Central memory CD8-positive, alpha-beta T cell (primary cell): Measurements from ENCODE around the gene BBS5.
A peak's percentile ranks its signal among the peaks of the same experiment; 100 is the strongest.
"Not testable (repeated sequence)": the region's sequence is repeated elsewhere in the genome, so short reads cannot be mapped to it uniquely, and the experiment has no call there.

Source experiments
- ATAC-seq: fragments of 150-1000 bp; cut with Tn5 transposase; replicated peaks from 2 replicates; pipeline ENCODE4 v1.10.0; 2022; ENCODE audit warnings: mild to moderate bottlenecking, moderate FRiP score, moderate number of reproducible peaks; ENCODE audit not compliant: poor library complexity, severe bottlenecking; ENCODE audit errors: extremely low read depth
- DNase-seq, 2 donors: peaks; one replicate each; pipeline ENCODE4 v3.0.0; 2021; ENCODE audit warnings: low spot score in 2 of 2
- H3K27ac Mint-ChIP-seq: one replicate; pipeline ENCODE4 v1.8.0; 2022; ENCODE audit warnings: low read depth, mild to moderate bottlenecking, moderate library complexity, mixed read lengths
- H3K27me3 Mint-ChIP-seq: one replicate; pipeline ENCODE4 v1.8.0; 2022; ENCODE audit warnings: mixed read lengths
- H3K36me3 Mint-ChIP-seq: one replicate; pipeline ENCODE4 v1.8.0; 2022; ENCODE audit warnings: mild to moderate bottlenecking, moderate library complexity, mixed read lengths; ENCODE audit not compliant: insufficient read depth
- H3K4me1 Mint-ChIP-seq: one replicate; pipeline ENCODE4 v1.8.0; 2022; ENCODE audit warnings: mixed read lengths
- H3K4me3 Mint-ChIP-seq: one replicate; pipeline ENCODE4 v1.8.0; 2022; ENCODE audit warnings: mild to moderate bottlenecking, moderate library complexity, mixed read lengths
- H3K9me3 Mint-ChIP-seq: one replicate; pipeline ENCODE4 v1.8.0; 2022; ENCODE audit warnings: mixed read lengths

The BBS5 gene

GRCh38 chr2:169520896-169521295, 41.6 kb downstream of the BBS5 start:
- no peak overlapping the region for H3K27ac Mint-ChIP-seq
- H3K4me3 Mint-ChIP-seq, result no peak overlapping the region
- peaks cover 5% of the 10 kb centered on the region for H3K36me3 Mint-ChIP-seq
- H3K9me3 Mint-ChIP-seq, result no peaks in the 10 kb centered on the region
- no peaks in the 10 kb centered on the region for H3K27me3 Mint-ChIP-seq
- ATAC-seq, result no peak
- H3K4me1 Mint-ChIP-seq, result no peaks in the 10 kb centered on the region
- no peak for DNase-seq

GRCh38 chr2:169523681-169524080, 44.4 kb downstream of the BBS5 start:
- Mint-ChIP-seq H3K9me3 (no peaks in the 10 kb centered on the region), H3K27ac (no peak overlapping the region), H3K4me3 (no peak overlapping the region), H3K27me3 (no peaks in the 10 kb centered on the region), H3K36me3 (peaks cover 5% of the 10 kb centered on the region), H3K4me1 (no peaks in the 10 kb centered on the region)
- ATAC-seq (no peak), DNase-seq (no peak)

- no peak overlapping the region for H3K4me3 Mint-ChIP-seq
- ATAC-seq (no peak), DNase-seq (no peak)
- no peaks in the 10 kb centered on the region for H3K4me1 Mint-ChIP-seq
- no peak overlapping the region for H3K27ac Mint-ChIP-seq
- no peaks in the 10 kb centered on the region for H3K9me3 Mint-ChIP-seq
- H3K36me3 Mint-ChIP-seq, result peaks cover 4% of the 10 kb centered on the region
- H3K27me3 Mint-ChIP-seq, result no peaks in the 10 kb centered on the region
Measured at GRCh38 chr2:169525434-169525833, 46.1 kb downstream of the BBS5 start.

- Mint-ChIP-seq H3K9me3 (no peaks in the 10 kb centered on the region), H3K36me3 (peaks cover 4% of the 10 kb centered on the region), H3K4me3 (no peak overlapping the region), H3K4me1 (no peaks in the 10 kb centered on the region), H3K27ac (no peak overlapping the region), H3K27me3 (no peaks in the 10 kb centered on the region)
- ATAC-seq, result no peak
- DNase-seq, result no peak
Measured at GRCh38 chr2:169526451-169526850, 47.2 kb downstream of the BBS5 start.

- ATAC-seq (peak; percentile 75), DNase-seq (peak; percentile 55 to 68)
- Mint-ChIP-seq H3K4me3 (no peak overlapping the region), H3K27me3 (no peaks in the 10 kb centered on the region), H3K36me3 (peaks cover 6% of the 10 kb centered on the region), H3K9me3 (no peaks in the 10 kb centered on the region), H3K4me1 (no peaks in the 10 kb centered on the region), H3K27ac (peak overlapping the region; percentile 12)
Measured at GRCh38 chr2:169528271-169528701, 49.0 kb downstream of the BBS5 start.

GRCh38 chr2:169539460-169539859, 60.2 kb downstream of the BBS5 start:
- ATAC-seq, H3K4me1 Mint-ChIP-seq, DNase-seq, H3K4me3 Mint-ChIP-seq, H3K27ac Mint-ChIP-seq, H3K9me3 Mint-ChIP-seq, H3K27me3 Mint-ChIP-seq: not testable (repeated sequence)
- peaks cover 12% of the 10 kb centered on the region for H3K36me3 Mint-ChIP-seq

GRCh38 chr2:169540146-169540545, 60.9 kb downstream of the BBS5 start:
- H3K27me3 Mint-ChIP-seq, result no peaks in the 10 kb centered on the region
- ATAC-seq, result no peak
- H3K4me3 Mint-ChIP-seq, result no peak overlapping the region
- DNase-seq, result no peak
- H3K9me3 Mint-ChIP-seq, result no peaks in the 10 kb centered on the region
- peak overlapping the region; percentile 59 for H3K27ac Mint-ChIP-seq
- peaks cover 13% of the 10 kb centered on the region for H3K36me3 Mint-ChIP-seq
- no peaks in the 10 kb centered on the region for H3K4me1 Mint-ChIP-seq

- H3K4me3 Mint-ChIP-seq, result no peak overlapping the region
- H3K27me3 Mint-ChIP-seq, result no peaks in the 10 kb centered on the region
- no peaks in the 10 kb centered on the region for H3K4me1 Mint-ChIP-seq
- H3K36me3 Mint-ChIP-seq, result peaks cover 16% of the 10 kb centered on the region
- ATAC-seq (no peak), DNase-seq (no peak)
- no peaks in the 10 kb centered on the region for H3K9me3 Mint-ChIP-seq
- H3K27ac Mint-ChIP-seq, result no peak overlapping the region
Measured at GRCh38 chr2:169542433-169542832, 63.1 kb downstream of the BBS5 start.

- ATAC-seq (no peak), DNase-seq (no peak)
- Mint-ChIP-seq H3K9me3 (no peaks in the 10 kb centered on the region), H3K36me3 (peaks cover 14% of the 10 kb centered on the region), H3K27me3 (no peaks in the 10 kb centered on the region), H3K4me3 (no peak overlapping the region), H3K4me1 (no peaks in the 10 kb centered on the region), H3K27ac (no peak overlapping the region)
Measured at GRCh38 chr2:169546756-169547155, 67.5 kb downstream of the BBS5 start.
